Activated T-helper 1 cell treated with anti-CD3 and anti-CD28 coated beads, Interleukin-12 subunit alpha, Interleukin-12 subunit beta, Interleukin-2, Interleukin-4 antibody, amounts not matched to agents 30 ng/mL and 10 ng/mL and 1 ng/mL, durations not matched to agents 14 hours and 24 hours and 36 hours (primary cell): ENCODE data around the gene CACNG4. TPM values are rescaled to one million over a fixed set of nuclear protein-coding genes. Genes with fewer than 3 reads are reported as not detected.

Source experiments
- total RNA-seq: library from RNA; stranded (reverse); gene quantifications from 2 replicates; pipeline ENCODE4 v1.2.3, GENCODE V29; 2022

The CACNG4 gene
- total RNA-seq, 1 donor from 2014 or later: not detected

Other genes with a start within 250 kb of the CACNG4 start
- gene CACNG5, start 129.6 kb upstream of the CACNG4 start, total RNA-seq: not detected in 2 replicates
- gene CACNG1, start 79.8 kb downstream of the CACNG4 start, total RNA-seq: not detected in 2 replicates